K562 (cell line): ENCODE data around the gene CCDC78. TPM values are rescaled to one million over a fixed set of nuclear protein-coding genes. Genes with fewer than 3 reads are reported as not detected.

Experiments used
- EGR1 ChIP-seq: fragments of 450-650 bp; conservative IDR thresholded peaks from 2 replicates; pipeline ENCODE4 v1.6.1; 2017; ENCODE audit warnings: mild to moderate bottlenecking
- ERF ChIP-seq: fragments of 450-650 bp; formaldehyde crosslinking; IDR thresholded peaks from 2 replicates; pipeline ENCODE4 v1.4.0; 2020; ENCODE audit warnings: mild to moderate bottlenecking, mixed read lengths
- FIP1L1 ChIP-seq: fragments of 200-400 bp; formaldehyde crosslinking; IDR thresholded peaks from 2 replicates; pipeline ENCODE4 v1.6.1; 2018; ENCODE audit warnings: mild to moderate bottlenecking, low read depth, low read length; ENCODE audit not compliant: poor library complexity, severe bottlenecking
- FOXK2 ChIP-seq, 2 experiments: fragments of 450-650 bp; IDR thresholded peaks in 1 of 2; conservative IDR thresholded peaks in 1 of 2; 2 replicates each; pipeline ENCODE4 v1.6.1; 2016; ENCODE audit warnings: low read depth in 2 of 2, mild to moderate bottlenecking in 1 of 2
- FUS ChIP-seq: fragments of 200-400 bp; formaldehyde crosslinking; optimal IDR thresholded peaks from 2 replicates; pipeline ENCODE3; 2017; ENCODE audit warnings: low read depth, low read length
- LCOR ChIP-seq: sonication (generic); formaldehyde crosslinking; IDR thresholded peaks from 2 replicates; pipeline ENCODE4 v1.8.0; 2022; ENCODE audit warnings: mild to moderate bottlenecking, missing genetic modification reagents
- MBD1 ChIP-seq: fragments of 250-450 bp; sonication (Bioruptor Pico); IDR thresholded peaks from 2 replicates; pipeline ENCODE4 v1.8.0; 2022; ENCODE audit warnings: inconsistent platforms
- MBD2 ChIP-seq: sonication (generic); IDR thresholded peaks from 2 replicates; pipeline ENCODE4 v1.6.1; 2016; ENCODE audit warnings: low read depth, borderline replicate concordance
- MITF ChIP-seq: IDR thresholded peaks from 2 replicates; pipeline ENCODE4 v1.6.1; 2014; ENCODE audit warnings: antibody characterized with exemption
- TCFL5 ChIP-seq: fragments of 250-450 bp; sonication (Bioruptor Pico); conservative IDR thresholded peaks from 2 replicates; pipeline ENCODE4 v1.6.1; 2021; ENCODE audit warnings: mild to moderate bottlenecking, moderate library complexity, matching md5 sums
- TEAD1 ChIP-seq, 2 experiments: fragments of 450-650 bp in 1 of 2; sonication (generic) in 1 of 2; formaldehyde crosslinking; IDR thresholded peaks; 2 replicates each; pipeline versions ENCODE4 v1.4.0 to v1.8.0; 2020 to 2022; ENCODE audit warnings: mild to moderate bottlenecking in 2 of 2, missing genetic modification reagents in 1 of 2
- TRIM28 ChIP-seq: fragments of 450-650 bp; IDR thresholded peaks from 2 replicates; pipeline ENCODE4 v1.6.1; 2017
- XRCC5 ChIP-seq: fragments of 200-400 bp; formaldehyde crosslinking; IDR thresholded peaks from 2 replicates; pipeline ENCODE4 v1.6.1; 2017; ENCODE audit warnings: low read depth, mild to moderate bottlenecking, low read length
- ZNF12 ChIP-seq: sonication (generic); formaldehyde crosslinking; IDR thresholded peaks from 2 replicates; pipeline ENCODE4 v1.4.0; 2020; ENCODE audit warnings: mild to moderate bottlenecking, missing genetic modification reagents
- ZNF23 ChIP-seq: fragments of 250-450 bp; sonication (Bioruptor Pico); IDR thresholded peaks from 2 replicates; pipeline ENCODE4 v1.4.0; 2020; ENCODE audit warnings: mild to moderate bottlenecking
- ZNF507 ChIP-seq: conservative IDR thresholded peaks from 2 replicates; pipeline ENCODE4 v1.6.1; 2017; ENCODE audit warnings: missing genetic modification characterization, missing compliant biosample characterization
- ZNF785 ChIP-seq: fragments of 250-450 bp; sonication (Bioruptor Pico); IDR thresholded peaks from 2 replicates; pipeline ENCODE4 v1.4.0; 2020; ENCODE audit warnings: mild to moderate bottlenecking
- polyA plus RNA-seq, 8 experiments: library from polyadenylated mRNA; depleted of rRNA in 4 of 8; stranded (reverse) in 5 of 8; unstranded in 3 of 8; fragments of >200 nt; fragmentation: Nextera tagmentation in 2 of 8; fragmentation: Illumina TruSeq in 1 of 8; extraction: Ambion mirVana in 2 of 8; extraction: Trizol in 1 of 8; gene quantifications; 2 replicates each; pipeline versions ENCODE4 v1.2.1 to v1.2.3, GENCODE V29; 2011 to 2014; ENCODE audit warnings: inconsistent platforms in 1 of 8, missing spikeins in 1 of 8
- total RNA-seq, 7 experiments: library from RNA; depleted of rRNA in 6 of 7; stranded (reverse); fragments of >200 nt in 6 of 7; fragmentation: Illumina TruSeq in 2 of 7; extraction: Trizol in 2 of 7; gene quantifications; 2 replicates each; pipeline versions ENCODE4 v1.2.1 to v1.2.3, GENCODE V29; 2011 to 2021; ENCODE audit warnings: low replicate concordance in 1 of 7
- TF ChIP-seq, protein P1 (sequence below): fragments of 250-450 bp; sonication (Bioruptor Pico); IDR thresholded peaks from 2 replicates; pipeline ENCODE4 v1.8.0; 2022; ENCODE audit warnings: inconsistent platforms, mild to moderate bottlenecking, moderate library complexity, borderline replicate concordance
- TF ChIP-seq, protein P2 (sequence below): fragments of 250-450 bp; sonication (Bioruptor Pico); IDR thresholded peaks from 2 replicates; pipeline ENCODE4 v1.5.1; 2021; ENCODE audit warnings: mild to moderate bottlenecking
- TF ChIP-seq, protein P3 (sequence below): IDR thresholded peaks from 2 replicates; pipeline ENCODE4 v1.6.1; 2016; ENCODE audit warnings: missing genetic modification characterization, missing compliant biosample characterization

Gene CCDC78
- total and polyA plus RNA-seq, 9 of the 15 experiments (the other 6 are each of a cell fraction or from before 2014, with no cell fraction given) = 0.24 to 17.7 (median 2.9) TPM

DNA sequence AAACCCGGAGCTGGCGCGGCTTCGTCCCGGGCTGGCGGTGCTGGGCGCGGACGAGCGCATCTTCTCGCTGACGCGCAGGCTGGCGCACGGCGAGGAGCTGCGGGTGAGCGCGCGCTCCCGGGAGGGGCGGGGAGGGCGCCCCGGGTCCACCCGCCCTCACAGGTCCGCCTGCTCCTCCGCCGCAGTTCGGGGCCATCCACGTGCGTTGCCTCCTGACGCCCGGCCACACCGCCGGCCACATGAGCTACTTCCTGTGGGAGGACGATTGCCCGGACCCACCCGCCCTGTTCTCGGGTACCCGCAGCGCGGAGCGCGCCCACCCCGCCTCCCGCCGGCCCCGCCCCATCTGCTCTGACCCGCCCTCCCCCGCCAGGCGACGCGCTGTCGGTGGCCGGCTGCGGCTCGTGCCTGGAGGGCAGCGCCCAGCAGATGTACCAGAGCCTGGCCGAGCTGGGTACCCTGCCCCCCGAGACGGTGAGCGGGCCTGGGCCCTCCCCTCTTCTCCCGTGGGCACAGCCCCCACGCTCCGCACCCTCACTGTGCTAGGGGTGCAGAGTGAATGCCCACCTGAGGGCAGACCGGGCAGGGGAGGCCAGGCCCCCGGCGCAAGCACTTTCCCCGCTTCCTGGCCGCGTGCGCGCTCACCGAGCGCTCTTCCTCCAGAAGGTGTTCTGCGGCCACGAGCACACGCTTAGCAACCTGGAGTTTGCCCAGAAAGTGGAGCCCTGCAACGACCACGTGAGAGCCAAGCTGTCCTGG lies 2.1 kb upstream of the CCDC78 start (continued):
- TF ChIP-seq MBD1 (no peak), MITF (no peak), EGR1 (no peak), ZNF23 (CRISPR knock-in tag) (no peak), LCOR (CRISPR knock-in tag) (no peak), ZNF507 (tag) (no peak), ZNF785 (CRISPR knock-in tag) (no peak), TEAD1 (CRISPR knock-in tag; IDR thresholded peaks at IDR 0.05) (no peak), XRCC5 (peak; percentile 57; the same call in 1 of the 2 replicates), FUS (no peak), ZNF12 (no peak), TRIM28 (no peak), FOXK2 (conservative IDR thresholded peaks at IDR 0.05 in 1 of 2, IDR thresholded peaks at IDR 0.05 in 1 of 2; ENCODE audit: low read depth in 2 of 2) (no peak), FIP1L1 (peak; percentile 53), ERF (CRISPR knock-in tag) (no peak), MBD2 (0 out of 2 replicates have a peak, but pooled peaks have one; percentile 34), TCFL5 (CRISPR knock-in tag) (no peak)
- TF ChIP-seq, protein P1, sequence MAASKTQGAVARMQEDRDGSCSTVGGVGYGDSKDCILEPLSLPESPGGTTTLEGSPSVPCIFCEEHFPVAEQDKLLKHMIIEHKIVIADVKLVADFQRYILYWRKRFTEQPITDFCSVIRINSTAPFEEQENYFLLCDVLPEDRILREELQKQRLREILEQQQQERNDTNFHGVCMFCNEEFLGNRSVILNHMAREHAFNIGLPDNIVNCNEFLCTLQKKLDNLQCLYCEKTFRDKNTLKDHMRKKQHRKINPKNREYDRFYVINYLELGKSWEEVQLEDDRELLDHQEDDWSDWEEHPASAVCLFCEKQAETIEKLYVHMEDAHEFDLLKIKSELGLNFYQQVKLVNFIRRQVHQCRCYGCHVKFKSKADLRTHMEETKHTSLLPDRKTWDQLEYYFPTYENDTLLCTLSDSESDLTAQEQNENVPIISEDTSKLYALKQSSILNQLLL (CRISPR knock-in tag) = no peak
- TF ChIP-seq, protein P2, sequence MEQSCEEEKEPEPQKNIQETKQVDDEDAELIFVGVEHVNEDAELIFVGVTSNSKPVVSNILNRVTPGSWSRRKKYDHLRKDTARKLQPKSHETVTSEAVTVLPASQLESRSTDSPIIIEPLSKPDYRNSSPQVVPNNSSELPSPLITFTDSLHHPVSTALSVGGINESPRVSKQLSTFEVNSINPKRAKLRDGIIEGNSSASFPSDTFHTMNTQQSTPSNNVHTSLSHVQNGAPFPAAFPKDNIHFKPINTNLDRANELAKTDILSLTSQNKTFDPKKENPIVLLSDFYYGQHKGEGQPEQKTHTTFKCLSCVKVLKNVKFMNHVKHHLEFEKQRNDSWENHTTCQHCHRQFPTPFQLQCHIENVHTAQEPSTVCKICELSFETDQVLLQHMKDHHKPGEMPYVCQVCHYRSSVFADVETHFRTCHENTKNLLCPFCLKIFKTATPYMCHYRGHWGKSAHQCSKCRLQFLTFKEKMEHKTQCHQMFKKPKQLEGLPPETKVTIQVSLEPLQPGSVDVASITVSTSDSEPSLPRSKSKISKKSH = no peak
- TF ChIP-seq, protein P3, sequence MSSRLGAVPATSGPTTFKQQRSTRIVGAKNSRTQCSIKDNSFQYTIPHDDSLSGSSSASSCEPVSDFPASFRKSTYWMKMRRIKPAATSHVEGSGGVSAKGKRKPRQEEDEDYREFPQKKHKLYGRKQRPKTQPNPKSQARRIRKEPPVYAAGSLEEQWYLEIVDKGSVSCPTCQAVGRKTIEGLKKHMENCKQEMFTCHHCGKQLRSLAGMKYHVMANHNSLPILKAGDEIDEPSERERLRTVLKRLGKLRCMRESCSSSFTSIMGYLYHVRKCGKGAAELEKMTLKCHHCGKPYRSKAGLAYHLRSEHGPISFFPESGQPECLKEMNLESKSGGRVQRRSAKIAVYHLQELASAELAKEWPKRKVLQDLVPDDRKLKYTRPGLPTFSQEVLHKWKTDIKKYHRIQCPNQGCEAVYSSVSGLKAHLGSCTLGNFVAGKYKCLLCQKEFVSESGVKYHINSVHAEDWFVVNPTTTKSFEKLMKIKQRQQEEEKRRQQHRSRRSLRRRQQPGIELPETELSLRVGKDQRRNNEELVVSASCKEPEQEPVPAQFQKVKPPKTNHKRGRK (tag) = no peak
